HG03039 (cell line): ENCODE data around the gene ATOSA.

Experiments used
- ATAC-seq: cut with Tn5 transposase; IDR thresholded peaks from one replicate; pipeline ENCODE4 v1.9.1; 2021; ENCODE audit warnings: mild to moderate bottlenecking, moderate library complexity; ENCODE audit not compliant: unreplicated experiment

ATOSA gene

DNA sequence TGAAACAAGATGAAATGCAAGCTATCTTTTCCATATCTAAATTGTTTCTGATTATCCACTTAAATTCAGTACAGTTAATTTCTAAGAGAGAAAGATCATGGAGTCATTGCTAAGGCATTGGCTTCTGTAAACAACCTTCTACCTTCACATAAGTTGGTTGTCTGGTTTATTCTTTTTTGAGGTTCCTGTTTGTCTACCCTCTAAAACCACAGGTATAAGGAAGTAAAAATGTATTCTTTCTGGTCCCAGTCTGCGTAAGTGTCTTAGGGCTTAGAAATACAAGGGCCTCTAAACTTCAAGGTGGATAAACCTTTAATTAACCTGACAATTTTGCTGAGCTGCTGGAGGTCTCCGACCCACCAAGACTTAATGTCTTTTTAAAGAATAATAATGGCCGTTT is 3.6 kb upstream of the ATOSA start:
- no peak for ATAC-seq

DNA sequence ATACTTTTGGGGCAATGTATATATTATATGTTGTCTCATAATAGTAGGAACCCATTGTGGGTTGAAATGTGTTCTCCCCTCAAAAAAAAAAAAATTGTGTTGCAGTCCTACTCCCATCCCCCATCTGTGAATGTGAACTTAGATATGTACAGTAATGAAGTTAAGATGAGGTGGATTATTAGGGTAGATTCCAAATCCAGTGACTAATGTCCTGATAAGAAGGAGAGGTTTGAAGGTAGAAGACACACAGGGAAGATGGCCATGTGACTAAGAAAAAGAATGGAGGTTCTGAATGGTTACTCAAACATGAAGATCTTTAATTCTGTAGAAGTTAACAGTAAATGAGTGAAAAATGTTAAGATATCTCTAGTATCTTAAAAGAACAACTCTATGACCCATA is 3.0 kb upstream of the ATOSA start:
- no peak for ATAC-seq

DNA sequence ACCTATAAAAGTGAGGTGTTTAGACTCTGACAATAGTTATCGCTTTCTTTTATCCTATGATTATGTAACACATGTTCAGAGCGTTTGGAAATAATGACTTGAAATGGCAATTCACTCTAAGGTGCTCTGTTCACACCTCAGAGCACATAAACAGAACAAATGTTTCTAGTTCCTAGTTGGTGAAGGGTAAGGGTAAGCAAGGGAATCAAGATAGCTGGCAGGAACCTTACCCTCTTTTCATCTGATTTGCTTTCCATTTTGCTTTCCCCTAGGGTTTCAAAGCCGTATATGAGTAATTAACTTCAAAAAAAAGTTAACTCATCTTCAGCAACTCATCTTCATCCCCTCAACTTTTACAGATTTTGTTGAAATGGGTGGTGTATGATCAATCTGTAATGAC is 2.3 kb upstream of the ATOSA start:
- ATAC-seq, result no peak

- no peak for ATAC-seq
Observed at GRCh38 chr15:52680761-52681160, 1.6 kb upstream of the ATOSA start.

GRCh38 chr15:52680041-52680391 is 828 bp upstream of the ATOSA start:
- ATAC-seq, result no peak

DNA sequence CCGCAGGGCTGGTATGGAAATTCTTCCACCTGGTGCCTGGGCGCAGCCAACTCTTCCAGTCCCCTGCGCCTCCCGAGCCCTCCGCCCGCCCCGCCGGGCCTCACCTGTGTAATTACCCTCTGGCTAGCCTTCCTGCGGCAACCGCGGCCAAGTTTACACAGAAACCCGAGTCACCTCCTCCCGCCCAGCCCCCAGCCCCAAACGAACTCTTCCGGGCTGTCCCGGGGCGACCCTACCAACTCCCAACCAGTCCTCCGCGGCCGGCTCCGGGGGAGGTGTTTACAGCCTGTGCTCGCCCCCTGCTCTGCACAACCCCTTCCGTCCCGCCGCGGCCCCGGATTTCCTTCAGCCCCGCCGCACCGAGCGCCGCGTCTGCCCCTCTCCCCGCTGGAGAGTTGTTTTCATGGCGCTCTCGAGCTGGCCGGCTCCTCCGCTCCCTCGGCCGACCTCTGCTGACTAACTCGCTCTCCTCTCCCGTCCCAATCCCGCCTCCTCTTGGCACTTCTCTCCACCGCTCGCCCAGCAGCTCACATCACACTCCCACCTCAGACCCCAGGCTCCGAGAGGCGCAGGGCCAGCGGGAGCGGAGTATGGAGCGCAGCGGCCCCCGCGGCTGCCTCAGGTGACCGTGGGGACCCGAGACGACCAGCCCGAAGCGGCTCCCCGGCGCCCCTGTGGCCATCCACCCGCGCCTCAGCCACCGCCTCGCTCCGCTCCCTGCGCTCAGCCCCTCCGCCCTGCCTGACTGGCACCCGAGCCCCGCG is 538 bp downstream of the ATOSA start:
- peak; percentile 15 for ATAC-seq

GRCh38 chr15:52677593-52678467 is 1.4 kb downstream of the ATOSA start:
- ATAC-seq, result no peak

DNA sequence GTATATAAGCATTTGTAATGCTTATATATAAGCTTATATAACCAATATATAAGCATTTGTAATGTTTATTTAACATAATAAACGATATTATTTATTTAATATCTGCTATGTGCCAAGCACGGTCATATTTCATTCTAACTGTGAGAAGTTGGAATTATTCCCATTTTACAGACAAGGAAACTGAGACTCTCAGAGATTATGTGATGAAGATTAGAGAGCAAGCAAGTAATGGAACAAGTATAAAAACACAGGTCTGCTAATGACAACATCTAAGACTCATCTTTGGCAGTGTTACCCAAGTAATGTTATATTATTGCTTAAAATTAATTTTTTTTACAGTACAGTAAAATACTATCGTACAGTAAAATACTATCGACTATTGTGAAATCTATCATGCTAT is 4.4 kb downstream of the ATOSA start:
- no peak for ATAC-seq

DNA sequence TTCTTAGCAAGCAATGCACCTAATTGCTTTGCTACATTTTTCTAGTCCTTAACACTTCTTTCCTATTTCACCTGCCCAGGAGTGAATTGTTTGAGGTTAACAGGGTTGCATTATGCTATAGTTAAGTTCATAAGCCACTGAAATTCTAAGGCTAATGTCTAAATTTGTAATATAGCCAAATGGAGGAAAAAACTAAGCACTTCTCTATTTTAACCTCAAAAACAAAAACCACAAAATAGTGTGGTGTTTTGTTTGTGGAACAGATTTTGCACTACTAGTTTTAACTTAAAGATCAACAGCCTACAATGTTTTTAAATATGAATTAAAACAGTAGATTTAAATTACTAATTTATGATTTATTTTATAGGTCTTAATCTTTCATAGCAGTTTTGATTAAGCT is 5.5 kb downstream of the ATOSA start:
- ATAC-seq, result no peak

DNA sequence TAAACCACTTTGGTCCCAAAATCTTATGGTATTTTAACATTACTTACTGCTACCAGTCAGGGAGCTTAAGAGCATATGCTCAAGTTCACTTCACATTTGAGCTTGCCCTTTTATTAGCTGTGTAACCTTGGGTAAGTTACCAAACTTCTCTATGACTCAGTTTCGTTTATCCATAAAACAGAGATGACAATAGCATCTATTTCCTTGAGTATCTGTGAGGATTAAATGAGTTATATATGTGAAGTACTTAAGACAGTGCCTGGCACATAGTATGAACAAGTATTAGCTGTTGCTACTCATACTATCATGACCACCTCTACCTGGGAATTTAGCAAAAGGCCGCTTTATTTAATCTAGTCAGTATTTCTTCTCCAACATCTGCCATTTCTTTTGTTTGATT is 5.9 kb downstream of the ATOSA start:
- no peak for ATAC-seq

GRCh38 chr15:52672661-52673060 is 6.5 kb downstream of the ATOSA start:
- no peak for ATAC-seq

GRCh38 chr15:52670087-52670486 is 9.1 kb downstream of the ATOSA start:
- ATAC-seq, result no peak

DNA sequence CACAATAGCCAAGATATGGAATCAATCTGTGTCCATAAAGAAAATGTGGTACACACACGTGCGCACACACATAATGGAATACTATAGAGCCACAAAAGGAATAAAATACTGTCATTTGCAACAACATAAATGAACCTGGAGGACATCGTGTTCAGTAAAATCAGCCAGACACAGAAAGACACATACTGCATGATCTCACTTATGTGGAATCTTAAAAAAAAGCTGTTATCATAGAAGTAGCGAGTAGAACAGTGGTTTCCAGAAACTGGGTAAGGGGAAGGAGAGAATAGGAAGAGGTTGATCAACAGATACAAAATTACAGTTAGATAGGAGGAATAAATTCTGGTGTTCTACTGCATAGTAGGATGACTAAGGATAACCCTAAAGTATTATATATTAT is 11.1 kb downstream of the ATOSA start:
- ATAC-seq, result no peak

- ATAC-seq, result no peak
Observed at GRCh38 chr15:52667597-52667996, 11.6 kb downstream of the ATOSA start.

GRCh38 chr15:52663536-52664294 is 15.5 kb downstream of the ATOSA start:
- ATAC-seq, result no peak

GRCh38 chr15:52661909-52662308 is 17.3 kb downstream of the ATOSA start:
- no peak for ATAC-seq

DNA sequence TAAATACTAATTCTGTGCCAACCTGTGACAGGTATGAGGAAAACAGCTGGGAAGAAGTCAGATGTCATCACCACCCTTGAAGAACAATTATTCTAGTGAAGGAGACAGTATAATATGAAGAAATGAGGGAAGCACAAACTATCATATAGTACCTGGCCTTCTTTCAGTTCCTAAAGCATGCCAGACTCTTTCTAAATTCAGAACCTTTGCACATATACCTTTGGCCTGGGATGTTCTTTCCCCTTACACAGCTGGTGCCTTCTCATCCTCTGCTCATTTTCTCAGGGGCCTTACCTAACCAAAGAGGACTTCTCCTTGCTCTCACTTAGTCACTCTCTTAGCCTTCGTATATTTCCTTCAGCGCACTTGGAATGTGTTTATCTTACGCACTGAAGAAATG is 19.0 kb downstream of the ATOSA start:
- ATAC-seq, result no peak

DNA sequence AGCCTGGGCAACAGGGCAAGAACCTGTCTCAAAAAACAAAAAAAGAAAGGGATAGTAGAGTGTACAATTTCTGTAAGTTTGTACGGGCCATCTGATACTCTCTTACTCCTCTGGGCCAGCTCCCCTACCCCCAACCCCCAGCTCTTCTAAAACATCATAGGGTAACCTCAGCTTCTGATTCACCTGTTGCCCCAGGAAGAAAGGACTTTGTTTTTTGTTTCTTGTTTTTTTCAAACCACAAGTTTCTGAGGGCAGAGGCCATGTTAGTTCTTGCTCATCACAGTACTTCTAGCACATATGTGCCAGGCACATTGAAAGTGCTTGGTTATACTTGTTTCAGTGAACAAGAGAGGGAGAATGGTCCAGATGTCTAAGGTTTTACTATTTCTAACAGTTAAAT is 20.2 kb downstream of the ATOSA start:
- no peak for ATAC-seq

DNA sequence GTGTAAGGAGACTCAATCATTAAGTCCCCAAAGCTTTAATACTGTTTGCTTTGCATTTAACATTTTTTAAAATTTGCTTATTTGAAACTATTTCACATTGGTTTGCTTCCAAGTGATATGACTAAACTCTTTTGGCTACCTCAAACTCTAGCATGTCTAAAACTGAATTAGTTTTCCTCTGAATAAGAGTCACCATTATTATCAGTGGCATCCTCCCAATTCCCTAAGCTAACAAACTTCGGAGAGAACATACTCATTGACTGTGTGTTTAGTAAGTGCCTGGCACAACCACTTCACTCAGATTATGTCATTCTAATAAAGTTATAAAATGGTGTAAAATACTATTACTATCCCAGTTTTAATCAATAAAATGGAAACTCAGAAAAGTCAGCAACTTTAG is 21.9 kb downstream of the ATOSA start:
- ATAC-seq, result no peak

GRCh38 chr15:52656412-52656811 is 22.8 kb downstream of the ATOSA start:
- ATAC-seq, result no peak

GRCh38 chr15:52653431-52653964 is 25.7 kb downstream of the ATOSA start:
- no peak for ATAC-seq
